GM19035 (cell line): ENCODE measurements around the gene PPP1R1C.
"Not testable (repeated sequence)": the region's sequence is repeated elsewhere in the genome, so short reads cannot be mapped to it uniquely, and the experiment has no call there.

Experiments
- ATAC-seq: cut with Tn5 transposase; IDR thresholded peaks from one replicate; pipeline ENCODE4 v1.9.1; 2021; ENCODE audit not compliant: unreplicated experiment

PPP1R1C gene

GRCh38 chr2:182006595-182007341, 21.1 kb downstream of the PPP1R1C start:
- no peak for ATAC-seq

DNA sequence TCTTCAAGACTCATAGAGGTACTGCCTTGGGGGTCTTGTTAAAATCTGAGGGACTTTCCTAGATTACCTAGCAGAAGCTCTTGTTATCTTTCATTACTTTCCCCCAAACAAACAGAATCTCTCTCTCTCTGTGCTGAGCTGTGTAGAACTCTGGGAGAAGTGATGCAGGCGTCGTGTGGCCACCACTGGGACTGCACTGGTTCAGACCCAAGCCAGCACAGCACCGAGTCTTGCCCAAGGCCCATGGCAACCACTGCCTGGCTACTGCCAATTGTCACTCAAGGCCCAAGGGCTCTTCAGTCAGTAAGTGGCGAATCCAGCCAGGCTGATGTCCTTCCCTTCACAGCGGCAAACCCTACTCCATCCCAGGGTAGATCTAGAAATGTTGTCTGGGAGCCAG, 28.6 kb downstream of the PPP1R1C start:
- no peak for ATAC-seq

DNA sequence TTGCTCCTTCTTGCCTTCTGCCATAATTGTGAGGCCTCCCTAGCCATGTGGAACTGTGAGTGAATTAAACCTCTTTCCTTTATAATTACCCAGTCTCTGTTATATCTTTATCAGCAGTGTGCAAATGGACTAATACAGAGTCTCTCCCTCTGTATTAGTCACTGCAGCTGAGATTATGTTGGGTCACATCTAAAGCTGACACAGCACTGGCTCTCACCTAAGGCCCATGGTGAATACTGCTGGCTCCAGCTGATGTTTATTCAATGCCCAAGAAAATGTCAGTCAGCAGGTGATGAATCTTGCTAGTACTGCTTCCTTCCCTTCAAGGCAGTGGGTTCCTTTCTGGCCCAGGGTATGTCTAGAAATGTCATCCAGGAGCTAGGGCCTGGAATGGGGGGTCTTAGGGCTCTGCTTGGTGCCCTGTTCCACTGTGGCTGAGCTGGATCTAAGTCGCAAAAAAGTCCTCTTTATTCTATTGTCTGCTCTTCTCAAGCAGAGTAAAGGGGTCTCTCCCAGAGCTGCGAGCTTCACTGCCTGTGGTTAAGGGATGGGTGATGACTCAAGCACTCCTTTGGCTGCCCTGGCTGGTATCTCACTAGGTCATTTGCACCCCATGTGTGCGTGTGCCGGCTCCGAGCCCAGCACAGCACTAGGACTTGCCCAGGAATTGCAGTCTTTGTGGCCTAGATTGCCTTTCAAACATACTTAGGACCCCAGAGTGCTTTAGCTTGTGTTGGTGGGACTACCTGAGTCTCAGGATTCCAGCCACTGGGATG, 29.9 kb downstream of the PPP1R1C start:
- ATAC-seq: no peak

DNA sequence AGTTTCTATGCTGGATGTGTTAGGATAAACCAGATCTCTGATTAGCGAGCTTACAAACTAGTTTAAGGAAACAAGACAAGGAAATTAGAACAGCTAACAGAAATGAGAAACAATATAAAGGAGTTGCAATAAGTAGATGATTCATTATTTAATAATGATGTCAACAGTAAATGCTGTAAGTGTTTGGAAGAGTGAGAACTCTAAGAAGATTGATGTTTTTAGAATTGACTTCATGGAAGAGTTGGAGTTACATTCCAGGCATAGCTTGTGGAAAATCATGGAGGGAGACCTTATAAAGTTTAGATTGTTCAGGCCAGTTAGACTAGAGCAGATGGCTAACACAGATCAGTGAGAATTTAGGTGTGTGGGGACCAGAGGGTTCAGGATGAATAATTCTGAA, 32.6 kb downstream of the PPP1R1C start:
- ATAC-seq: no peak

- no peak for ATAC-seq
Measured at GRCh38 chr2:182019731-182020130, 34.1 kb downstream of the PPP1R1C start.

DNA sequence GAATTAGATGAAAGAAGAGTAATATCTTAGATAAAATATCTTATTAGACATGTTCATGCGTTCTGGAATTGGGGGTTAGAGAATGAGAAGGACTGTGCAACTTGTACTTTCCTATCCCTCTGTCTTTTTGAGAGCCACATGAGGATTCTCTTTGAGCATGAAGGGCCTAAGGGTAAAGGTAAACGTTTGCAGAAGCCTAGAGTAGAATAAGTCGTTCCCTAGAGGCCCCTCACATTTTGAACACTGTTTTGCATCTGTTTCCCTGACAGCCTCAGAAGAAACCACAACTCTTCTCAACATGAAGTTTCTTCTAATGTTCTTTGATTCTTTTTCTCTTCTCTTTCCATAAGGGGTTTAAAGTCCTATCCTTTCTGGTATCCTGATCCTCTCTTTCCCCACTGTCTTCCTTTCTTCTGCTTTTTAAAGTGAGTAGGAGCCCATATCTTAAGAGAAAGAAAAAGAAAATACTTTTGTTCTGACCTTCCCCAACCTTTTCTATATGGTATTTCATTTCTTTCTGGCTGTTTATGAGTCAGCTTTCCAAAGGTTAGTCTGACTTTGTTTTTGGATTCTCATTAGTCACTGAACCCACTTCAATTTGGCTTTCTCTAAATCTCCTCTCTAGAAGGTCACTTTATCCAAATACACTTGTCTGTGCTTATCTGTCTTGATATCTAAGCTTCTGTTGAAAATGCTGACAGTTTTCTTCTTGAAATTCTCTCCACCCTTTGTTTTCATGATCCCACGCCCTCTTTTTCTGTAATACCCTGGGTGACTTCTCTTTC, 34.8 kb downstream of the PPP1R1C start:
- no peak for ATAC-seq

DNA sequence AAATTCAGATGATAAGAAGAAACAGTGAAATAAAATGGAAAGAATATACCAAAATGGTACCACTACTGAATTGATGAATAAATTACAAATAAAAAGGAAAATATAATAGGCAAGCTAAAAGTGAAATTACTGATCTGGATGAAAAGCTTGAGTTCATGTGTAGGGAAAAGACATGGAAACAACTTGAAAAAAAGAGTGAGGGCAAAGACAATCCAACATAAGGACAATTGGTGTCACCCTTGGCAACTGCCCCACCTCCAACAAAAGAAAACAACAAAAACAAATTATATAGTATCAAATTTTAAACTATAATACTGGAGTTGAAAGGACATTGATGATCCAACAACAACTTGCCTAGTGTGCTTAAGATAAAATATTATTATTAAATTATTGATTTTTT, 37.6 kb downstream of the PPP1R1C start:
- ATAC-seq: no peak

GRCh38 chr2:182030875-182031274, 45.2 kb downstream of the PPP1R1C start:
- ATAC-seq: not testable (repeated sequence)

- no peak for ATAC-seq
Measured at GRCh38 chr2:182031956-182032355, 46.3 kb downstream of the PPP1R1C start.

DNA sequence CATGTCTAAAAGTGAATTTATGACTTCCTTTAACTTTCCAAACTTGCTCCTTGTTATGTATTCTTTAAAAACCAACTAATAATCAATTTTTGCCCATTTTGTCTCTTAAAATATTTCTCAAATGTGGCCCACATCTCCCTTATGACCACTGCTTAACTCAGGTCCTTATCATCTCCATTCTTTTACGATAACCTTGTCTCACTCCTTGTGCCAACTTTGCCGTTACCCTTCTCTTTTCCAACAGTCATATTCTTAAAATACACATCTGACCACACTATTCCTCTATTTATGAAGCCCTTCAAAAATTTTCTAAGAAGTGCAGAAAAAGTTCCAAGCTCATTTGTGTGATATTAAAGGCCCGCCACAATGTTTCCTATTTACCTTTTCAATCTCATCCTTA, 47.8 kb downstream of the PPP1R1C start:
- no peak for ATAC-seq

GRCh38 chr2:182038576-182038975, 52.9 kb downstream of the PPP1R1C start:
- no peak for ATAC-seq

DNA sequence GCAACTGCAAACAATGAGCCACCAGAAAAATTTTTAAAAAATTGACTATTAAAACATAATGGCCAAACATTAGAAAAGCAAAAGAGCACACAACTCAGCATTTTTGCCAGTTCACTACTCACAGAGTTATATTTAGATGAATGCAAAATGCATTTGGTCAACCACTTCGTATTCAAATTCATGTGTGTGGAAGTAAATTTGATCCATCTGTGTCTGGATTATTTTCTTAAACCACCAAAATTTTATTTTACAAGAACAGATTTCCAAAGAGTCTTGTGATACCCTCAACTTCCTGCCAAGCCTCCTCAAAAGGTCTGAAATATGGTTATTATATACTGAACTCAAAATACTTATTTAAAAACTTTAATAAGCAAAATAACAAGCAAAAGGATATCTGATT, 57.4 kb downstream of the PPP1R1C start:
- no peak for ATAC-seq

DNA sequence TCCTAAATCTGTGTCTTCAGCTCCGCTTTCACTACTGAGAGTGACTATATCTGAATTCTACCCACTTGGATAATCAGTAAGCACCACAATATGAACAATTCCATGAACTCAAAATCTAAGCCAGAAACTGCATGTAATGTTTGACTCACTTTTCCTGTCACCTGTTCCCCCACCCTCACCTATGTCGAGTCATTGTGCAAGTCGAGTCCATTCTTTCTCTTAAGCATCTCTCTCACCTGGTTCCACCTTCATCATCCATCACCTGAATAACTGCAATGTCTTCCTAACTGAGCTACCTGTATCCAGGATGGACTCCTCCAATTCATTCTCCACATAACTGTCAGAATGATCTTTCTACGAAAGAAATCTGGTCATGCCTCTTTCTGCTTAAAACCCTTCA, 58.2 kb downstream of the PPP1R1C start:
- ATAC-seq: no peak

GRCh38 chr2:182047544-182047943, 61.9 kb downstream of the PPP1R1C start:
- no peak for ATAC-seq

GRCh38 chr2:182048088-182048487, 62.4 kb downstream of the PPP1R1C start:
- ATAC-seq: no peak

- ATAC-seq: no peak
Measured at GRCh38 chr2:182048621-182049020, 63.0 kb downstream of the PPP1R1C start.

DNA sequence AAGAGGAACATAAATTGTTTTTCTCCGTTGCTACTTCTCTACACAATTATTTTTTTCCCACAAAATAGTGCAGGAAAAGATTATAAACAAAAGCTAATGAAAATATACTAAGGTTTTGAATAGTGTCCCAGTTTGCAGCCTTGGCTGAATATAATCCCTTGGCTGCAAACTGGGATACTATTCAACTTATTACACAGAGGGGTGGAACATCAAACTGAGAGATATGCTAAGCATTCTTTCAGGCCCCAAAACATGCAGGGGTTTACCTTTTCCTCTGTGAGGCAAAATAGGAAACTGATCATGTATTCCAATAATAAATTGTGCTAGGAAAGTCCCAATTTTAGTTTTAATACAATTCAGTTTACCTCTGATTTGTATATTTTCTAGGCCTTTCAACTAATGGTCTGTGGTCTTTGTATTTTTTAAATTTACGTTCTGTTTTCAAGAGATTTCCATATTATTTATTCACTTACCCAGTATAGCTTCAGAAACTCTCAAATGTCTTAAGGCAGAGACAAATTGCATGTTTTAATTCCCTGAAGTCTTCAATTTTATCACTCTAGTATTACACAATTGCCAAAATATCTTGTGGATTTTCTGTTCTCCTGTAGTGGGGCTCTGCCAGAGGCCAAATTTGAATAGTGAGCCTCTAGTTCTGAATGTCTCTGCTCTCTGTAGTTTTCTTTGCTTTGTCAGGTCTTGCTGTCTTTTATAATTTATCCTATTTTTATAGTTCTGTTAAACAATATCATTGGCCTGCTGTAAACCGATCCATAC, 63.9 kb downstream of the PPP1R1C start:
- ATAC-seq: no peak

DNA sequence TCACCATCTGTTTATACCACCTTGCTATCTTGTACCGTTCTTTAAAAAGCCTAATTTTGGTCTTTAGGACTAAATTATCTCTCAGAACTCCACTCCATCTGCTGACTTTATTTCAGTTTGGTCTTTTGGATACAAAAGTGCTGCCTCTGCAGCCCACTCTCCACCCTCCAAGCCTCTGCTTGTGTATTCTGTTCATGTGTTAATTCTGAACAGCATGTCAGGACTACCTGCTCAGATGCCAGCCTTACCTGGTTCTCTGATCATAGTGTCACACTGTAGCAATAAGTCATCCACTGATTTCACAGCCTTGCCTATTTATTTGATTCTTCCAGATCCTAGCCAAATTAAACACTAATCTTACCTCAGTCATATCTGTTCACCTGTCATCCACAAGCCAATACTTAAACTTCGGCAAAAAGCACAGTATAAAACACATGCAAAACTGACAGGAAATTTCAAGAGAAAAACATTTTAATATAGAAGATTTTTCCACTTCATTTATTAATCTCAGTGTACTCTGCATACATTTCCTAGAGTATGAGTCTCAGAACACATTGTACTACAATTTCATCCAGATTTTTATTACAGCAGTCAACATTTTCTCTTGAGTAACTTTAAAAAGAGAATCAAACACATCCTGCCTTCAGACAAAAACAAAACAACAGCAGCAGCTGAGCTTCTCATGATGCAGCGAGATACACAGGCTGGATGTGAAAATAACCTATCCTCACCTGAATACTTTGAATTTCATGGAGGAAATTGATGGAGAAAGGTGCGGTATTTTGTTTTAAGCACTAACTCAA, 64.9 kb downstream of the PPP1R1C start:
- no peak for ATAC-seq

DNA sequence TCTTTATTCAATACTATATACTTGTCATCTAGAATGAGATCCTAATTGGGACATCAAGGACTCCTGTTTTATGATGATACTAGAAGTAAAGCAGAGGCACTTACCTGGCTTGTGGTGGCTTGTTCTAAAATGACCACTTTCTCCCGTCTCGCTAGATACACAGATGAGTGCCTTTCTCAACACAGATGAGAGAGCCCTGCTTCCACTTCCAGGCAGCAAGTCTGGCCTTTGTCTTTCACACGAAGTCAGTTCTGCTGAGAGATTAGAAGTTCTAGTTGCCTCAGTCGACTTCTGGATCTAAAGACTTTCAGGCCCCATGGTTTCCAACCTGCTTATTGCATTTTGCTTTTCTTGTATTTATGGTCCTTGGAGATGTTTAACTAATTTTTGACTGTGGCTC, 70.3 kb downstream of the PPP1R1C start:
- no peak for ATAC-seq

DNA sequence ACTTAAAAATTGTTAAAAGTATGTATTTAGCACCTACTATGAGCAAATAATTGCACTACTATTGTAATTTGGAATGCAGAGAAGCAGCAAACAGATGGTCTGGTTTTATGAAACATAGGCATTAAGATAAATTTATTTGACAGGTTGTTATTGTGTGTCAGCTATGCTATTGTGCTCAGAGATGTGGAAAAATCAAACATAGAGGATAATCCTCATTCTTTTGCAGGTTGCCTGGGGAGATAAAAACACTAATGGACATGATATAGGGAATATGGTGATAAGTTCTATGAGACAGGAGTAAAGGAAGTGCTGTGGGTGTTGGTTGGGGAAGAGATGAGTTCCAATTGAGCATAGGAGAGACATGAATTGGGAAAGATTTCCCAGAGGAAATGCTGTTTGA, 71.3 kb downstream of the PPP1R1C start:
- no peak for ATAC-seq
